Right lobe of liver (tissue), 6 donors: Measurements from ENCODE around the gene DLG2. TPM values are rescaled to one million over a fixed set of nuclear protein-coding genes. Genes with fewer than 3 reads are reported as not detected.
"Not testable (repeated sequence)": the region's sequence is repeated elsewhere in the genome, so short reads cannot be mapped to it uniquely, and the experiment has no call there.

Source experiments
- ATAC-seq, 4 donors: fragments of 200-7000 bp; cut with Tn5 transposase; one replicate each; pipeline ENCODE4 v1.9.1; 2020; ENCODE audit warnings: mild to moderate bottlenecking in 4 of 4, moderate library complexity in 4 of 4
- DNase-seq, 3 donors: peaks; one replicate each; pipeline ENCODE4 v3.0.0-alpha.2; 2020
- H3K27ac ChIP-seq, 3 donors: fragments of 200-600 bp; one replicate each; pipeline ENCODE4 v1.8.0; 2022
- H3K27me3 ChIP-seq, 2 donors: fragments of 200-600 bp; one replicate each; pipeline ENCODE4 v1.8.0; 2022
- H3K36me3 ChIP-seq, 4 donors: fragments of 200-600 bp; sonication (generic) in 1 of 4; one replicate each; pipeline versions ENCODE4 v1.5.1 to v1.8.0; 2017 to 2022; ENCODE audit warnings: control low read depth in 1 of 4
- H3K4me1 ChIP-seq, 4 donors: fragments of 200-600 bp; sonication (generic) in 1 of 4; one replicate each; pipeline versions ENCODE4 v1.5.1 to v1.8.0; 2017 to 2022; ENCODE audit warnings: control low read depth in 1 of 4
- H3K4me3 ChIP-seq, 3 donors: fragments of 200-600 bp; one replicate each; pipeline ENCODE4 v1.8.0; 2022
- H3K9me3 ChIP-seq, 4 donors: fragments of 200-600 bp; sonication (generic) in 1 of 4; one replicate each; pipeline versions ENCODE4 v1.5.1 to v1.8.0; 2017 to 2022; ENCODE audit warnings: control low read depth in 1 of 4
- POLR2A ChIP-seq: fragments of 450-650 bp; IDR thresholded peaks from one replicate; pipeline ENCODE4 v1.6.1; 2017; ENCODE audit warnings: antibody characterized with exemption, mild to moderate bottlenecking
- WGBS: methylation state at CpG from one replicate; pipeline ENCODE4 v1.1.6; 2018; ENCODE audit warnings: low coverage, low lambda C conversion rate; ENCODE audit not compliant: insufficient coverage; ENCODE audit errors: missing lambda C conversion rate; 5-methylcytosine and 5-hydroxymethylcytosine counted together
- intact Hi-C, 2 donors: fragments of 100-400 bp; cut with DNase I; formaldehyde crosslinking; loops; one replicate each; pipeline versions ENCODE4 v1.11.2 to v1.14.1; 2022
- total RNA-seq, 6 experiments: library from RNA; depleted of rRNA in 2 of 6; stranded (reverse); fragments of >200 nt in 2 of 6; fragmentation: NEBNext Ultra II Directional in 3 of 6; extraction: Animal tissue kit (Norgen Biotek cat#: 25700) in 3 of 6; gene quantifications; one replicate each; pipeline versions ENCODE4 v1.1.0 to v1.2.4, GENCODE V29; 2016 to 2023
- TF ChIP-seq, protein P1 (sequence below), 4 donors: fragments of 200-600 bp in 3 of 4; fragments of 450-650 bp in 1 of 4; IDR thresholded peaks; one replicate each; pipeline versions ENCODE4 v1.5.1 to v1.8.0; 2016 to 2022; ENCODE audit warnings: antibody characterized with exemption in 4 of 4, mild to moderate bottlenecking in 2 of 4
- donor health status: DM: no; HTN: yes; CAD: no.
- donor health status: DM: no; HTN: no; CAD: no.
- donor health status: DM: no; HTN: no; CAD: no.
- donor health status: DM: no; HTN: yes; CAD: no.
- donor health status: DM: no; HTN: yes; CAD: no.

Gene DLG2
- total RNA-seq, 6 experiments from 2014 or later: 1.2 to 6.4 (median 2.5) TPM

DNA sequence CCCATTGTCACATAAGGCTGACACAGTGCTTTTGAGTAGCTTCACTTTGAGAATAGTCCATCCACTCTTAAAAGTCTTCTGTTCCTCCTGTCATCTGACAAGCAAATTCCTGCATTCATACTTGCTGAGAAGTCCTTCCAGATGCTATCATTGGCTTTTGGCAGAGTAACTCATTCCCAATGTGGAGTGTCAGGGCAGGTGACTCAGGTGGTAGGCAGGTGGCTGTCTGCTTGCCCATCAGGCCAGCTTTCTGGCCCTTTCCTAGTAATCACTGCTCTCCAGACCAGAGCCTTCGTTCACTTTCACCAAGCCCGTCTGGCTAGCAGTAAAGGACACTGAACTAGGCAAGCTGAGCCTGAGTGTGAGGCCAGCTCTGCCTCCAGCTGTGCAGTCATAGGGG is 2178.5 kb downstream of the DLG2 start:
- TF ChIP-seq, protein P1, sequence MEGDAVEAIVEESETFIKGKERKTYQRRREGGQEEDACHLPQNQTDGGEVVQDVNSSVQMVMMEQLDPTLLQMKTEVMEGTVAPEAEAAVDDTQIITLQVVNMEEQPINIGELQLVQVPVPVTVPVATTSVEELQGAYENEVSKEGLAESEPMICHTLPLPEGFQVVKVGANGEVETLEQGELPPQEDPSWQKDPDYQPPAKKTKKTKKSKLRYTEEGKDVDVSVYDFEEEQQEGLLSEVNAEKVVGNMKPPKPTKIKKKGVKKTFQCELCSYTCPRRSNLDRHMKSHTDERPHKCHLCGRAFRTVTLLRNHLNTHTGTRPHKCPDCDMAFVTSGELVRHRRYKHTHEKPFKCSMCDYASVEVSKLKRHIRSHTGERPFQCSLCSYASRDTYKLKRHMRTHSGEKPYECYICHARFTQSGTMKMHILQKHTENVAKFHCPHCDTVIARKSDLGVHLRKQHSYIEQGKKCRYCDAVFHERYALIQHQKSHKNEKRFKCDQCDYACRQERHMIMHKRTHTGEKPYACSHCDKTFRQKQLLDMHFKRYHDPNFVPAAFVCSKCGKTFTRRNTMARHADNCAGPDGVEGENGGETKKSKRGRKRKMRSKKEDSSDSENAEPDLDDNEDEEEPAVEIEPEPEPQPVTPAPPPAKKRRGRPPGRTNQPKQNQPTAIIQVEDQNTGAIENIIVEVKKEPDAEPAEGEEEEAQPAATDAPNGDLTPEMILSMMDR (IDR thresholded peaks at IDR 0.05): no peak
- TF ChIP-seq POLR2A: no peak
- Histone ChIP-seq H3K36me3 (no peaks in the 10 kb centered on the region), H3K27me3 (no peaks in the 10 kb centered on the region), H3K4me1 (no peaks in the 10 kb centered on the region), H3K27ac (no peak overlapping the region), H3K4me3 (no peak overlapping the region), H3K9me3 (no peaks in the 10 kb centered on the region)
- WGBS: 80% methylated on average over 1 of the region's 2 CpGs
- intact Hi-C loops: no loop called here
- ATAC-seq (no peak), DNase-seq (no peak)

DNA sequence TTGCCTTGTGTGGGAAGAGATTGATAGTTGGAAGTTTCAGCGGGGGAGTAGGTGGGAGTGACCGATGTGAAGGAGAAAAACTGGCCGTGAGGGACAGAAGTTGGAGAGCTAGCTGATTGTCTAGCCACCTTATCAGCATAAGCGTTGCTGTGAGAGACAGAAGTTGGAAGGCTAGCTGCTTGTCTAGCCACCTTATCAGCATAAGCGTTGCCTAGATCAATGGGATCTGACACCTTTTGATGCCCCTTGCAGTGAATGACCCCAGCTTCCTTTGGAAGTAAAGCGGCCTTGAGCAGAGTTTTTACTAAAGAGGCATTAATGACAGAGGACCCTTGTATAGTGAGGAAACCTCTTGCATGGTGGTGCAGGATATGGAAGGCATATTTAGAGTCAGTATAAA is 2183.3 kb downstream of the DLG2 start:
- H3K27ac ChIP-seq, H3K9me3 ChIP-seq, H3K4me1 ChIP-seq, H3K27me3 ChIP-seq, H3K36me3 ChIP-seq, ATAC-seq, intact Hi-C loops, H3K4me3 ChIP-seq, DNase-seq: not testable (repeated sequence)
- WGBS: 58% methylated on average over 6 of the region's 6 CpGs

DNA sequence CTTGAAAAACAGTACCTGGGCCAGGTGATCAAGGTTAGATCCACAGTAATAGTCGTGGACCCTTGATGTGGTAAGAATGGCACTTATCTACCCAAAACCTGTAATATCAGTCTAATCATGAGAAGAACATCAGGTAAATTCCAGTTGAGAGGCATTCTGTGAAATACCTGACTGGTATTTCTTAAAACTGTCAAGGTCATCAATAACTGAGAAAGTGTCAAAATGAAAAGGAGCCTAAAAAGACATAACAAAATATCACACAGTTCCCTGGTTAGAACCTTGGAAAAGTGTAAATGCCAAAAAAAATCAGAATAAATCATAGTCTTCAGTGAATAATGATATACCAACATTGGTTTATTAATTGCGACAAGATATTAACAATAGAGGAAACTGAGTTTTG is 2185.5 kb downstream of the DLG2 start:
- 65% methylated on average over 2 of the region's 2 CpGs for WGBS
- no peak for ATAC-seq

DNA sequence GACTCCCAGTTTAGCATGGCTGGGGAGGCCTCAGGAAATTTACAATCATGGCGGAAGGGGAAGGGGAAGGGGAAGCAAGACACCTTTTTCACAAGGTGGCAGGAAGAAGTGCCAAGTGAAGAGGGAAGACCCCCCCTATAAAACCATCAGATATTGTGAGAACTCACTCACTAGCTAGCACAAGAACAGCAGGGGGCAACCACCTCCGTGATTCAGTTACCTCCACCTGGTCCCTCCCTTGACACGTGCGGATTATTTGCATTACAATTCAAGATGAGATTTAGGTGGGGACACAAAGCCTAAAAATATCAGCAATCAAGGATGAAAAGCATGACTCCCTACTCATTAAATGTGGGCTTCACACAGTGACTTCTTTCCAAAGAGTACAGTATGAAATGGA is 2186.0 kb downstream of the DLG2 start:
- Histone ChIP-seq H3K27me3 (no peaks in the 10 kb centered on the region), H3K4me3 (no peak overlapping the region), H3K9me3 (no peaks in the 10 kb centered on the region), H3K36me3 (no peaks in the 10 kb centered on the region), H3K27ac (no peak overlapping the region), H3K4me1 (no peaks in the 10 kb centered on the region)
- intact Hi-C loops: no loop called here
- DNase-seq (no peak), ATAC-seq (no peak)
- no peak for TF ChIP-seq POLR2A
- TF ChIP-seq, protein P1 (IDR thresholded peaks at IDR 0.05): peak in 1 of 4 donors; percentile 14
- 46% methylated on average over 4 of the region's 4 CpGs for WGBS

More for the DNA sequence above, 2185.5 kb downstream of the DLG2 start:
- no peak overlapping the region for H3K4me3 ChIP-seq
- no peak overlapping the region for H3K27ac ChIP-seq
- H3K27me3 ChIP-seq: no peaks in the 10 kb centered on the region
- intact Hi-C loops: no loop called here
- no peak for TF ChIP-seq POLR2A
- TF ChIP-seq, protein P1 (IDR thresholded peaks at IDR 0.05): no peak
- no peak for DNase-seq
- no peaks in the 10 kb centered on the region for H3K36me3 ChIP-seq
- no peaks in the 10 kb centered on the region for H3K4me1 ChIP-seq
- no peaks in the 10 kb centered on the region for H3K9me3 ChIP-seq

DNA sequence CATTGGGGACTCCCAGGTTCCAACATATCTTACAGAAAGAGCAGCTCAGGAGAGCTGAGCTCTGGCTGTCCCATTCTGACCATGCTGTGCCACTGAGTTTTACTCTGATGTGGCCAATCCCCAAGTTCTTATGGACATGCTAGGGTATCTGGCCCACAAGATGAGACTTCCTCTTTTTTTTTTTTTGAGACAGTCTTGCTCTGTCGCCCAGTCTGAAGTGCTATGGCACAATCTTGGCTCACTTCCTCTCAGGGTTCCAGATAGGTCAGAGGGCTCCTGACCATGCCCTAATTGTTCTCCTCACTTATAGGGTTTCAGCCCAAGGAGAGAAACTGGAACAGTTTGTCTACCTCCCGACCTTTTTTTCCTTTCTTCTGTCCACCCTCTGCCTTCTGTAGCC is 2188.7 kb downstream of the DLG2 start:
- ATAC-seq: peak; percentile 34 to 62 (median 56)
- no peaks in the 10 kb centered on the region for H3K27me3 ChIP-seq
- H3K9me3 ChIP-seq: no peaks in the 10 kb centered on the region
- no peak for DNase-seq
- no peaks in the 10 kb centered on the region for H3K36me3 ChIP-seq
- H3K4me3 ChIP-seq: no peak overlapping the region
- TF ChIP-seq, protein P1 (IDR thresholded peaks at IDR 0.05): no peak
- no peak for TF ChIP-seq POLR2A
- H3K27ac ChIP-seq: no peak overlapping the region
- intact Hi-C loops: no loop called here
- WGBS: 38% methylated on average over 2 of the region's 2 CpGs
- no peaks in the 10 kb centered on the region for H3K4me1 ChIP-seq
